A673 (cell line): Measurements from ENCODE around the gene RAB9B. TPM values are rescaled to one million over a fixed set of nuclear protein-coding genes. Genes with fewer than 3 reads are reported as not detected.

ENCODE experiments used
- BruUV-seq: library from RNA; stranded (reverse); fragments of 400-500 nt; replicated peaks from 2 replicates; lab custom pipeline; 2021; lab: Mats Ljungman, UMichigan
- CTCF ChIA-PET: fragments of 300-600 bp; sonication (Branson Sonifier 250); formaldehyde crosslinking; loops from one replicate; lab custom pipeline; 2022; ENCODE audit warnings: antibody characterized with exemption; lab: Charles Lee
- POLR2A ChIA-PET: fragments of 300-600 bp; sonication (Branson Sonifier 250); formaldehyde crosslinking; loops from one replicate; lab custom pipeline; 2022; ENCODE audit warnings: antibody characterized with exemption; ENCODE audit not compliant: low non-redundant PET; lab: Charles Lee
- DNase-seq: peaks from one replicate; pipeline ENCODE4 v3.0.0-alpha.2; 2015; ENCODE audit warnings: low spot score
- H3K27ac ChIP-seq: fragments of 200-600 bp; sonication (generic); 2 replicates; pipeline ENCODE4 v1.5.1; 2016; ENCODE audit warnings: mixed run types, low read depth, mild to moderate bottlenecking, mixed read lengths, antibody characterized with exemption, low read length; ENCODE audit not compliant: poor library complexity, severe bottlenecking
- H3K27me3 ChIP-seq: fragments of 200-600 bp; sonication (generic); replicated peaks from 2 replicates; pipeline ENCODE4 v1.6.1; 2017; ENCODE audit warnings: mixed run types, low read depth, mild to moderate bottlenecking, mixed read lengths, antibody characterized with exemption, low read length; ENCODE audit not compliant: insufficient read depth, poor library complexity
- H3K36me3 ChIP-seq: fragments of 200-600 bp; sonication (generic); 2 replicates; pipeline ENCODE4 v1.6.1; 2016; ENCODE audit warnings: mixed run types, mild to moderate bottlenecking, mixed read lengths, antibody characterized with exemption, low read length; ENCODE audit not compliant: insufficient read depth, poor library complexity, severe bottlenecking
- H3K4me1 ChIP-seq: fragments of 200-600 bp; sonication (generic); 2 replicates; pipeline ENCODE4 v1.6.1; 2017; ENCODE audit warnings: mixed run types, mild to moderate bottlenecking, mixed read lengths, antibody characterized with exemption, low read length; ENCODE audit not compliant: insufficient read depth, poor library complexity, severe bottlenecking
- H3K4me3 ChIP-seq: fragments of 200-600 bp; sonication (generic); 2 replicates; pipeline ENCODE4 v1.5.1; 2016; ENCODE audit warnings: low read depth, mixed run types, mild to moderate bottlenecking, mixed read lengths, low read length; ENCODE audit not compliant: poor library complexity, severe bottlenecking
- H3K9me3 ChIP-seq: fragments of 200-600 bp; sonication (generic); 2 replicates; pipeline ENCODE4 v1.6.1; 2016; ENCODE audit warnings: mixed run types, low read depth, mild to moderate bottlenecking, mixed read lengths, antibody characterized with exemption, low read length; ENCODE audit not compliant: poor library complexity, severe bottlenecking
- CTCF ChIP-seq: fragments of 300-800, 200-600 bp; sonication (generic); conservative IDR thresholded peaks from 2 replicates; pipeline ENCODE4 v1.5.1; 2017; ENCODE audit warnings: low read depth, mild to moderate bottlenecking, antibody characterized with exemption, low read length, moderate library complexity, mixed read lengths
- EZH2 ChIP-seq: fragments of 200-600 bp; sonication (generic); IDR thresholded peaks from 2 replicates; pipeline ENCODE4 v1.6.1; 2017; ENCODE audit warnings: borderline replicate concordance, low read depth, mild to moderate bottlenecking, mixed read lengths, antibody characterized with exemption, low read length; ENCODE audit not compliant: poor library complexity, severe bottlenecking
- intact Hi-C: fragments of 100-400 bp; cut with micrococcal nuclease; formaldehyde crosslinking; loops from one replicate; pipeline ENCODE4 v1.10.0; 2022; ENCODE audit not compliant: unreplicated experiment
- total RNA-seq: library from RNA; stranded (reverse); gene quantifications from 2 replicates; pipeline ENCODE4 v1.2.3, GENCODE V29; 2021

RAB9B gene
- total RNA-seq, 1 experiment from 2014 or later = 0.67 TPM

- CTCF ChIA-PET = no interaction called here
Measured at GRCh38 chrX:103791228-103791627, 40.8 kb downstream of the RAB9B start.

GRCh38 chrX:103789004-103789403 is 43.1 kb downstream of the RAB9B start:
- no peak for DNase-seq
- intact Hi-C loops = no loop called here
- POLR2A ChIA-PET = no interaction called here
- Histone ChIP-seq H3K27ac (no peak overlapping the region), H3K4me3 (no peak overlapping the region), H3K4me1 (no peaks in the 10 kb centered on the region), H3K27me3 (peaks cover 41% of the 10 kb centered on the region), H3K9me3 (no peaks in the 10 kb centered on the region), H3K36me3 (no peaks in the 10 kb centered on the region)
- TF ChIP-seq EZH2 (no peak), CTCF (no peak)
- CTCF ChIA-PET = no interaction called here
- BruUV-seq = no TSS peak

More at GRCh38 chrX:103791228-103791627, 40.8 kb downstream of the RAB9B start:
- Histone ChIP-seq H3K27me3 (peaks cover 56% of the 10 kb centered on the region), H3K9me3 (no peaks in the 10 kb centered on the region), H3K27ac (no peak overlapping the region), H3K4me1 (no peaks in the 10 kb centered on the region), H3K4me3 (no peak overlapping the region), H3K36me3 (no peaks in the 10 kb centered on the region)
- POLR2A ChIA-PET = no interaction called here
- TF ChIP-seq EZH2 (no peak), CTCF (no peak)
- BruUV-seq = no TSS peak
- no peak for DNase-seq
- intact Hi-C loops = no loop called here

- BruUV-seq = no TSS peak
- Histone ChIP-seq H3K27ac (no peak overlapping the region), H3K4me3 (no peak overlapping the region), H3K4me1 (no peaks in the 10 kb centered on the region), H3K9me3 (no peaks in the 10 kb centered on the region), H3K36me3 (no peaks in the 10 kb centered on the region), H3K27me3 (peaks cover 17% of the 10 kb centered on the region)
- DNase-seq = no peak
- CTCF ChIA-PET = no interaction called here
- POLR2A ChIA-PET = no interaction called here
- TF ChIP-seq CTCF (no peak), EZH2 (no peak)
- intact Hi-C loops = no loop called here
Measured at GRCh38 chrX:103783971-103784370, 48.1 kb downstream of the RAB9B start.
